ENCODE measurements around the gene RALGAPA1.
"Not testable (repeated sequence)": the region's sequence is repeated elsewhere in the genome, so short reads cannot be mapped to it uniquely, and the experiment has no call there.

Gene RALGAPA1

GRCh38 chr14:35808638-35809563 is at the start of gene RALGAPA1:
Gene RALGAPA1 (minus strand): TSS chr14:35809295. CDS start chr14:35808835, 460 bp downstream.
- peak; percentile 94 for DNase-seq

GRCh38 chr14:35858521-35859209 is 49.6 kb upstream of the RALGAPA1 start:
- DNase-seq: no peak

GRCh38 chr14:35855876-35856481 is 46.9 kb upstream of the RALGAPA1 start:
- no peak for DNase-seq

- no peak for DNase-seq
Measured at GRCh38 chr14:35854696-35855270, 45.7 kb upstream of the RALGAPA1 start.

- no peak for DNase-seq
Measured at GRCh38 chr14:35853225-35853624, 44.1 kb upstream of the RALGAPA1 start.

- no peak for DNase-seq
Measured at GRCh38 chr14:35851823-35852222, 42.7 kb upstream of the RALGAPA1 start.

GRCh38 chr14:35849122-35849521 is 40.0 kb upstream of the RALGAPA1 start:
- no peak for DNase-seq

GRCh38 chr14:35847636-35848035 is 38.5 kb upstream of the RALGAPA1 start:
- DNase-seq: no peak

- DNase-seq: no peak
Measured at GRCh38 chr14:35844494-35844893, 35.4 kb upstream of the RALGAPA1 start.

GRCh38 chr14:35842245-35842644 is 33.1 kb upstream of the RALGAPA1 start:
- DNase-seq: not testable (repeated sequence)

- DNase-seq: not testable (repeated sequence)
Measured at GRCh38 chr14:35841704-35842103, 32.6 kb upstream of the RALGAPA1 start.

GRCh38 chr14:35835208-35835982 is 26.3 kb upstream of the RALGAPA1 start:
- DNase-seq: no peak

GRCh38 chr14:35829449-35829848 is 20.4 kb upstream of the RALGAPA1 start:
- no peak for DNase-seq

- no peak for DNase-seq
Measured at GRCh38 chr14:35827678-35828472, 18.8 kb upstream of the RALGAPA1 start.

- no peak for DNase-seq
Measured at GRCh38 chr14:35826952-35827416, 17.9 kb upstream of the RALGAPA1 start.

- peak; percentile 97 for DNase-seq
Measured at GRCh38 chr14:35826218-35826951, 17.3 kb upstream of the RALGAPA1 start, which contains the start of gene BRMS1L. Gene BRMS1L (plus strand): TSS chr14:35826338. CDS start chr14:35826517, 179 bp downstream.

GRCh38 chr14:35825968-35826217 is 16.8 kb upstream of the RALGAPA1 start:
- no peak for DNase-seq

- not testable (repeated sequence) for DNase-seq
Measured at GRCh38 chr14:35824446-35825165, 15.5 kb upstream of the RALGAPA1 start.

GRCh38 chr14:35822501-35822900 is 13.4 kb upstream of the RALGAPA1 start:
- DNase-seq: no peak
